NCI-H69 (cell line): ENCODE measurements around the gene SPPL2B.
A peak's percentile ranks its signal among the peaks of the same experiment; 100 is the strongest.
"Not testable (repeated sequence)": the region's sequence is repeated elsewhere in the genome, so short reads cannot be mapped to it uniquely, and the experiment has no call there.

Experiments used
- DNase-seq: peaks from one replicate; lab custom pipeline; 2025; lab: John Stamatoyannopoulos, UW

Gene SPPL2B

DNA sequence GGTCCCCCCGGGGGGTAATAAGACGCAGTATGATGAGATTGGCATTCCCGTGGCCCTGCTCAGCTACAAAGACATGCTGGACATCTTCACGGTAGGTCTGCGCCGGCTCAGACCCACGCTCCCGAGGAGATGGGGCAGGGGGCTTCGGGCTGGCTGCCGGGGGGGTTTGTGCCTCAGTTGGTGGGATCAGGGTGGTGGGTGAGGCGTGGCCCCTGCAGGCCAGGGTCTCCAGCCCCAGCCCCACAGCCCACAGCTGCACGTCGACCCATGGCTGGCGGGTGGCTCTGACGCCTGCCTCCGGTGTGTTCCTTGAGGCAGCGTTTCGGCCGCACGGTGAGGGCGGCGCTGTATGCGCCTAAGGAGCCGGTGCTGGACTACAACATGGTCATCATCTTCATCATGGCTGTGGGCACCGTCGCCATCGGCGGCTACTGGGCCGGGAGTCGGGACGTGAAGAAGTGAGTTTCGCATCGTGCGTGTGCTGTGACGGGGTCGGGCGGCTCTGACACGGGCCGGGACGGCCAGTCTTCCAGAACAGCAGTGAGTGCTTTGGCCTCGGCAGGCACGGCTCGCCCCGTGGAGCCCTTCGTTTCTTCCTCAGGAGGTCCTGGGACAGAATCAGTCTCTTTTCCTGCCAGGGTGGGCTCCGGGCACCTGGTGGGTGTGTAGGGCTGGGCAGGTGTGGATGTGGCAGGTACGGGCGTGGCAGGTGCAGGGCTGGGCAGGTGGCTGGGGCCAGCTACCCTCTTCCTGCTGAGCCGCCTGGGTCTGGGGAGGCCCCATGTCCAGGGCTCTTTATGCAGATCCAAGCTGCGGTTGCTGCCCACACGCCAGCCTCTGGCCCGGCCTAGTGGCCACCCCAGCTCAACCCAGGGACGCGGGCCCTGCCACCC lies 10.5 kb downstream of the SPPL2B start:
- no peak for DNase-seq

- DNase-seq = no peak
These were observed 11.3 kb downstream of the SPPL2B start for GRCh38 chr19:2339644-2340310.

DNA sequence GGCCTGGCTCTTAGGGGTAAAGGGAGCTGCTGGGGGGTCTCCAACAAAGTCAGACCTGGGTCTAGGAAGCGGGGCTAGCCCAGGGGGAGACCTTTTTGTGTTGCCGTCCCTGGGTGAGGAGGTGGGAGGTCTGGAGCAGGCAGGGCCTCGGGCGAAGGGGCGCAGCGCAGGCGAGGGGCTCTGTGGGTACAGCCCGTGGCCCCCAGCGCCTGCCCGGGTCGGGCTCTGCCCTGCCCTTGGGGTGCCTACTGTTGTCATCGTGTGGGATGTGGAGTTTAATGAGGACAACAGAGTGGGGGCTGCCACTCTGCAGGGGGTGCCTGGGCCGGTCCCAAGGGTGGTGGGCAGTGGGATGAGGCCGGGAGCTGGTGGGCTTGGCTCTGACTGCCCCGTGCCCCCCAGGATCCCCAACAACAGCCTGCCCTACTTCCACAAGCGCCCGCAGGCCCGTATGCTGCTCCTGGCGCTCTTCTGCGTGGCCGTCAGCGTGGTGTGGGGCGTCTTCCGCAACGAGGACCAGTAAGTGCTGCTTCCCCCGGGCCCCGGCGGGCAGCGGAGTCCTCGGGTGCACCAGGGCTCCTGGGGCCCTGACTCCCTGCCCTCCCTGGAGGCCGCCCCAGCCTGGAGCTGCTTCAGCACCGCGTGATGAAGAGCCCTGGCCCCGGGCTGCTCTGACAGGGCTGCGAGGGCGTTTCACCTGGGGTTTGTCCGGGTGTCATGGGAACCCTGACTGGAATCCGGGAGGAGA lies 12.2 kb downstream of the SPPL2B start:
- DNase-seq = no peak

GRCh38 chr19:2341244-2341751 lies 12.8 kb downstream of the SPPL2B start:
- no peak for DNase-seq

GRCh38 chr19:2341982-2342381 lies 13.5 kb downstream of the SPPL2B start:
- DNase-seq = no peak

DNA sequence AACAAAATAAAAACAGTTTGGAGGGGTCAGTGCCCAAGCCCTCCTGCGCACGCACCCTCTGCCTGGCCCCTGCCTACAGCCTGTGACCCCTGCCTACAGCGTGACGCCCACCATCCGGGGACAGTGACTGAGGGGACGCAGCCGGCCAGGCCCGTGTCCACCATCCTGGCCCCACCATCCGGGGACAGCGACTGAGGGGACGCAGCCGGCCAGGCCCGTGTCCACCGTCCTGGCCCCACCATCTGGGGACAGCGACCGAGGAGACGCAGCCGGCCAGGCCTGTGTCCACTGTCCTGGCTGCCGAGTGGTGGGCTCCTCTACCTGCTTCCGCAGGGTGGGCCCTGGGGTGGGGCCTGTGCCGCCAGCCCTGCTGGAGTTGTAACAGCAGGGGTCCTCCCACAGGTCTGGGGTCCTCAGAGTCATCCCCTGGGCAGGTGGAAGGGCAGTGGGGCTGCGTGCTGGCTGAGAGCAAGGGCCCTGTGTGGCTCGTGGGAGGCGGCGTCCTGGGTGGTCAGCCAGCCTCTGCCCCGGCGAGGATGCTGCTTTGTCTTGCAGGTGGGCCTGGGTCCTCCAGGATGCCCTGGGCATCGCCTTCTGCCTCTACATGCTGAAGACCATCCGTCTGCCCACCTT lies 14.3 kb downstream of the SPPL2B start:
- DNase-seq = no peak

DNA sequence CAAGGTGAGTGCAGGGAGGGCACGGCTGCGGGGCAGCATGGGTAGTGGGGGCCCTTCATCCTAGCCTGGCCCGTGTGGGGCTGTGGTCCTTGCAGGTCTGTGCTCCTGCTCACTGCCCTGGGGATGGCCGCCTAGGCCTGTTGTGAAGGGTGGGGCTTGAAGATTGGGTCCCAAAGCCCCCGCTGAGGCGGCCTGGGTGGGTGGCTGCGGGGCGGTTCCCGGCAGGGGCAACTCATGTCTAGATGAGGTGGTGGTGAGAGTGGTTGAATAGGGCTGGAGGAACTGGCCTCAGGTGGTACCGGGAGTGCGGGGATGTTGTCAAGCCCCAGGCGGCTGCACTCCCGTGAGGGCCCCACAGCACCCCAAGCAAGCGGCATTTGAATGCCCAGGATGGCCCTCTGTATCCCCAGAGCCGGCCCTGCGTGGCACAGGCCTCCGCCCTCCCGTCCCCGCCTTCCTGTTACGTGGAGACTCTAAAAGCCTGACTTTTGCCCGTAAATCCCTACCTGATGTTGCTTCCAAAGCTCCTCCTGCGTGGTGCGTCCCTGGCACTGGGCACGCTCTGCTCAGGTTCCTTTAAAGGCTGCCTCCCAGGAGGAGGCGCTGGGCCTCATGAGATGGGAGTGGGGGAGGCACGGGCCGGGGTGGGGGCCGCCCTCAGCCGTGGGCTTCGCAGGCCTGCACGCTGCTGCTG lies 15.0 kb downstream of the SPPL2B start:
- DNase-seq = no peak

- no peak for DNase-seq
These were observed 15.9 kb downstream of the SPPL2B start for GRCh38 chr19:2344381-2344870.

DNA sequence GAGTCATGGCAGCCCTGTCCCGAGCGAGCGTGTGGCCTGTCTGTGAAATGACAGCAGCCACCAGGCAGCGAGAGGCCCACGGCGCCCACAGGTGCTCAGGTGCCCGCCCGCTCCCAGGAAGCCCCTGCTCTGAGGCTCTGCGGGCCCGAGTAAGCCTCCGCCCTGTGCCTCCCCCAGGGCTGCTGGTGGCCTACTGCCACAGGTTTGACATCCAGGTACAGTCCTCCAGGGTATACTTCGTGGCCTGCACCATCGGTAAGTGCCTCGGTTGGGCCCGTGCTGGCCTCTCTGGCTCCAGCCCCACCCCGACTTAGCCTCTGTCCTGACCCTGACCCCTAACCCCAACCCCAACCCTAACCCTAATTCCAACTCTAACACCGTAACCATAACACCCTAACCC lies 16.6 kb downstream of the SPPL2B start:
- DNase-seq = no peak

DNA sequence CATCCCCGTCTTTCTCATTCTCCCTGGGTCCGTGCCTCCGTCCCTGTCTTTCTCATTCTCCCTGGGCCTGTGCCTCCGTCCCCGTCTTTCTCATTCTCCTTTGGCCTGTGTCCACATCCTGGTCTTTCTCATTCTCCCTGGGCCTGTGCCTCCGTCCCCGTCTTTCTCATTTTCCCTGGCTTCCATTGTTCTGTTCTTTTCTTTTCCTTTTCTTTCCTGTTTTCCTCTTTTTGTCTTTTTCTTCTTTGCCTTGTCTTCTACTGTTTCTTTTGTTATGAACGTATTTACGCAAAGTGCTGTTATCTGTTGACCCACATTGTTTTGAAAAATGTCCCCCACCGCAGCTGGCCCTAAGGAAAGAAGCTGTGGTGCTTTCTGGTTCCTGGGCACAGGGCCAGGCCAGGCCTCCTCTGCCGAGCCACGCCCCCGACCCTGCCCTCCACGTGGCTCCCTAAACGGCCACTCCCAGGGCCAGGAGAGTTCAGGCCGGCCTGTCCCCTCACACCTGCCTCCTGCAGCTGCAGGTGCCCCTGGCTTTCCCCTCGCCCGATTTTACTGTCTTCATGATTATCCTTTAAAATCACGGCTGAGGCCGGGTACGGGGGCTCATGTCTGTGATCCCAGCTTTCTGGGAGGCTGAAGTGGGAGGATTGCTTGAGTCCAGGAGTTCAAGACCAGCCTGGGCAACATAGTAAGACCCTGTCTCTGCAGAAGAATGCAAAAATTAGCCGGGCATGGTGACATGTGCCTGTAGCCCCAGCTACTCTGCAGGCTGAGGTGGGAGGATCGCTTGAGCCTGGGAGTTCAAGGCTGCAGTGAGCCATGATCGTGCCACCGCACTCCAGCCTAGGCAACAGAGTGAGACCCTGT lies 17.5 kb downstream of the SPPL2B start:
- peak; percentile 22 for DNase-seq

- not testable (repeated sequence) for DNase-seq
These were observed 21.3 kb downstream of the SPPL2B start for GRCh38 chr19:2349818-2350217.

- DNase-seq = no peak
These were observed 22.2 kb downstream of the SPPL2B start for GRCh38 chr19:2350656-2351055.

- no peak for DNase-seq
These were observed 23.1 kb downstream of the SPPL2B start for GRCh38 chr19:2351591-2351990.

DNA sequence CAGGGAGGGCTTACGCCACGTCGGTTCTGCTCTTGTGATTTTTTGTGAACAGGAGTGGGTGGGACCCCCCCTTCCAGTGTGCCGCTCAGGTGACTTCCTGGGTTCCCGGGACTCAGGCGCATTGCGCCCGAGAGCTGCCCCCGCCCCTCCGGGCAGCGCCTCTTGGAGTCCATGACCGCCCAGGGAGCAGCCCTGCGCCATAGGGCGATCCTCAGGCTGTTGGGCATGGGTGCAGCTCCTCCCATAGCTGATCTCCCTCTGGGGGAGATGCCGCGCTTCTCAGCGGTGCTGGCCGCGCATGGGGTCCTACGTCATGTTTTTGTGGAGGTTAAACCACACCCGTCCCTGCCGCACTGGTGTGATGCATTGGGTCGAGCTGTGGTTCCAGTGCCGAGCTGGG lies 23.6 kb downstream of the SPPL2B start:
- no peak for DNase-seq

DNA sequence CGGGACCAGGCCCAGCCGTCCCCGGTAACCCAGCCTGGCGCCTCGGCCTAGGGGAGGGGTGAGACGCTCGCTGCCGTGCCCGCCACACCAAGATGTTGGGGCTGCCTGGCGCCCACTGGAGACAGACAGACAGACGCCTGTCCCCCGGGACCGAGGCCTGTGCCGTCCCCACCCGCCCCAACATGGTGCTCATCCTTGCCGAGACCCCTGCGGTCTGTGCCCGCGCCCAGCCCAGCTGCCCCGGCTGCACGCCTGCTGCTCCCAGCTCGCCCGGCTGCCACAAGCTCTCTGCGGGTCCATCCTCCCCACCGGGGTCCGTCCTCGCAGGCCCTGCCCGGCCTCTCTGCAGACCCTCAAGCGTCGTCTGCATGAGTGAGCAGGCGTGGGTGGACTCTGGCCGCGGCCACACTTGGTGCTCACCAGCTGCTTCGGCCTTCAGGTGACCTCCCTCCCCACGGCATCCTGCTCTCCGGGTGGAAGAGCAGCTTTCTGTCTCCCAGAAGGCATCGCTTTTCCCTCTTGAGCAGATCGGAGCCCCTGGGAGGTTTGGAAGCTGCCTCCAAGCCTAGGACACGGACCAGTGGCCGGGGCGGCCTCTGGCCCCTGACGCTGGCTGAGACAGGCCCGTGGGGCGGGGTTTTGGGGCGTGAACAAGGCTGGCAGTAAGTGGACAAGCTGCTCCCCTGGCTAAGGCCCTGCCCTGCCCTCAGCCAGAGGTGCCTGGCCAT lies 24.8 kb downstream of the SPPL2B start:
- no peak for DNase-seq

DNA sequence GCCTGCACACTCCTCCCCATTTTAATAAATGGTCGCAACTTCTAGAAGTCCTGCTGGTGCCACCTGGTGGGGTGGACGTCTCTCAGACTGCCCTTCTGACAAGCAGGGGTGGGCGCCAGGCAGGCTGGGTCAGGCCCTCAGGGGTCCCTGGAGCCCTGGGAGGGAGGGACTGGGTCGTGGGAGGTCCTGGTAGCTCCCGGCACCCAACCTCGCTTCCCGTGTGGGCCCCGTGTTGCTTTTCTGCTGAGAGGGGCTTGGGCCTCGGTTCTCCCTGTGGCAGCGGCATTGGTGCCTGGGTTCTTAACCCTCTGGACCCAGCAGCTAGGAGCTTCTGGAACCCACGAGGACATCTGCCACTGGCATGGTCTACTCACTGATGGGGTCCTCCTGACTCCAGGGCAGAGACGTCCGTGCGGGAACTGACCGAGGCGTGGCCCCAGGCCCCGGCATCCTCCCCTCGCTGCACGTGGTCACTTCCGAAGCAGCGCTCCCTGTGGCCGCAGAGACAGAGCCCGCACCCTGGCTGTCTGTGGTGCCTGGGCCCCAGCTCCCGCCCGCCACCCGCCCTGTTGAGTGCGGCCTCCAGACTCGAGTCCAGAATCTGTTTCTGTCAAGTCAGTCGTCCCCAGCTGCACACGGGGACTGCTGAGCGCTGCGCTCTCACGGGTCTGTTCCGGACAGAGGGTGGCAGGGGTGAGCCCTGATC lies 25.6 kb downstream of the SPPL2B start:
- DNase-seq = no peak

DNA sequence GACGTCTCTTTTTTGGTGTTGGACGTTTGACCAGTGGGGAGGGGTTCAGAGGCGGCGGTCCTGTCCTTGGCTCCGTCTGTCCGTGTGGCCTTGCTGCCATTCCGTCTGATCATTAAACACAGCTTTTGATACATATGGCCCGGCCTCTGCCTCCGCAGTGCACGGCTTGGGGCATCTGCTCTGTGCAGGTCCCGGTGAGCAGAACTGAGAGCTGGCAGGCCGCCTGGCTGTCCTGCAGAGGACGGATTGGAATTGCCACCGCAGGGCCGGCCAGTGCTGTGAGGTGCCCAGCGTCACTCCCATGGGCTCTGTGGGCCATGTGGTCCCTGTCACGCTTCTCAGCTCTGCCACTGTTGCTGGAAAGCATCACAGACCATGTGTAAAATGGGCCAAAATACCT lies 26.2 kb downstream of the SPPL2B start:
- DNase-seq = no peak

DNA sequence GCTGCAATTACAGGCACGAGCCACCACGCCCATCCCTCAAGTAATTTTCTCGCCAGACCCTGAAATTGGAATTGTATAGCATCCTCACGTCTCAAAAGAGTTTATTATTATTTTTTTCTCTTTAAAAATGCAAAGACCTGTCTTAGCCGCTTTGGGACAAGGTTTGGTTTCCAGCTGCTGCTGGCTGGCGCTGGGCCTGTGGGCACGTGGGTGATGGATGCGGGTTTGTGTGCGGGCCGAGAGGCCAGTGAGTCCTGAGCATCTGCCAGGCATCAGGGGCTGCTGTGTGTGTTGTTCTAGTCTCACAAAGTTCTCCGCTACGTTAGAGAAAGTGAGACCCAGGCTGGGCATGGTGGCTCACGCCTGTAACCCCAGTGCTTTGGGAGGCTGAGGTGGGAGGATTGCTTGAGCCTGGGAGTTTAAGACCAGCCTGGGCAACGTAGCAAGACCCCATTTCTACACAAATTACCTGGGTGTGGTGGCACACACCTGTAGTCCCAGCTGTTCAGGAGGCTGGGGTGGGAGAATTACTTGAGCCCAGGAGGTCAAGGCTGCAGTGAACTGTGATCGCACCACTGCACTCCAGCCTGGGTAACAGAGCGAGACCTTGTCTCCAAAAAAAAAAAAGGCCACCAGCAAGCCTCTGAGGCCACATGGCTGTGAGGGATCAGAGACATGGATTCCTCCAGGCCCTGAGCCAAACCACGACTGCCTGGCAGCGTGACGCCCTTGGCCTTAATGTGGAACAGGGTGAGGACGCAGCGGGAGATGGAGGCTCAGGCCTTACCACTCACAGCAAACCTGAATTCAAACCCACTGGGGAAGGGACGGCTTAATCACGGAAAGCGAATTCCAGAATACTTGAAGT lies 26.9 kb downstream of the SPPL2B start:
- DNase-seq = no peak
